ENCODE results near the gene ZC3H12D.

DNA sequence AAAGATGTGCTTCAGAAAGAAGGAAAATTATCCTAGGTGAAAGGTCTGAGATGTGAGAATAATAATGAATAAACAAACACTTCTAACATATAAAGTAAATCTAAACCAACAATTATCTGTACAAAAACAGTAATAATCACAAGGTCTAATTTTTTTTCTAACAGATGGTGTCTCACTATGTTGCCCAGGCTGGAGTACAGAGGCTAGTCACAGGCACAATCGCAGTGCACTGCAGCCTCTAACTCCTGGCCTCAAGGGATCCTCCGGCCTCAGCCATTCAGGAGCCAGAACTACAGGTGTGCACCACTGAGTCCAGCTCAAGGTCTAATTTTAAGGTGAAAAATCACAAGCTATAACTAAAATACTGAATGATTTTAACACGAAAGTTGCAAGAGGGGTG, 17.0 kb upstream of the ZC3H12D start:
- TF ChIP-seq, protein P1, sequence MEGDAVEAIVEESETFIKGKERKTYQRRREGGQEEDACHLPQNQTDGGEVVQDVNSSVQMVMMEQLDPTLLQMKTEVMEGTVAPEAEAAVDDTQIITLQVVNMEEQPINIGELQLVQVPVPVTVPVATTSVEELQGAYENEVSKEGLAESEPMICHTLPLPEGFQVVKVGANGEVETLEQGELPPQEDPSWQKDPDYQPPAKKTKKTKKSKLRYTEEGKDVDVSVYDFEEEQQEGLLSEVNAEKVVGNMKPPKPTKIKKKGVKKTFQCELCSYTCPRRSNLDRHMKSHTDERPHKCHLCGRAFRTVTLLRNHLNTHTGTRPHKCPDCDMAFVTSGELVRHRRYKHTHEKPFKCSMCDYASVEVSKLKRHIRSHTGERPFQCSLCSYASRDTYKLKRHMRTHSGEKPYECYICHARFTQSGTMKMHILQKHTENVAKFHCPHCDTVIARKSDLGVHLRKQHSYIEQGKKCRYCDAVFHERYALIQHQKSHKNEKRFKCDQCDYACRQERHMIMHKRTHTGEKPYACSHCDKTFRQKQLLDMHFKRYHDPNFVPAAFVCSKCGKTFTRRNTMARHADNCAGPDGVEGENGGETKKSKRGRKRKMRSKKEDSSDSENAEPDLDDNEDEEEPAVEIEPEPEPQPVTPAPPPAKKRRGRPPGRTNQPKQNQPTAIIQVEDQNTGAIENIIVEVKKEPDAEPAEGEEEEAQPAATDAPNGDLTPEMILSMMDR (IDR thresholded peaks at IDR 0.05; ENCODE audit: control extremely low read depth in 1 of 3, insufficient read depth in 1 of 3, low read depth in 1 of 3, low read length in 3 of 3) = no peak
- TF ChIP-seq, protein P2, sequence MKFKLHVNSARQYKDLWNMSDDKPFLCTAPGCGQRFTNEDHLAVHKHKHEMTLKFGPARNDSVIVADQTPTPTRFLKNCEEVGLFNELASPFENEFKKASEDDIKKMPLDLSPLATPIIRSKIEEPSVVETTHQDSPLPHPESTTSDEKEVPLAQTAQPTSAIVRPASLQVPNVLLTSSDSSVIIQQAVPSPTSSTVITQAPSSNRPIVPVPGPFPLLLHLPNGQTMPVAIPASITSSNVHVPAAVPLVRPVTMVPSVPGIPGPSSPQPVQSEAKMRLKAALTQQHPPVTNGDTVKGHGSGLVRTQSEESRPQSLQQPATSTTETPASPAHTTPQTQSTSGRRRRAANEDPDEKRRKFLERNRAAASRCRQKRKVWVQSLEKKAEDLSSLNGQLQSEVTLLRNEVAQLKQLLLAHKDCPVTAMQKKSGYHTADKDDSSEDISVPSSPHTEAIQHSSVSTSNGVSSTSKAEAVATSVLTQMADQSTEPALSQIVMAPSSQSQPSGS (IDR thresholded peaks at IDR 0.05; ENCODE audit: low read length) = no peak
- TF ChIP-seq POLR2A (IDR thresholded peaks at IDR 0.05; ENCODE audit: control extremely low read depth in 1 of 2, low read depth in 2 of 2, low read length in 2 of 2) (no peak), POLR2AphosphoS5 (IDR thresholded peaks at IDR 0.05; ENCODE audit: low read depth, low read length) (no peak), ZNF274 (IDR thresholded peaks at IDR 0.05; ENCODE audit: borderline replicate concordance, extremely low read depth, low read length) (no peak), CEBPB (IDR thresholded peaks at IDR 0.05; ENCODE audit: low read depth, low read length) (no peak), TAF7 (optimal IDR thresholded peaks at IDR 0.05; ENCODE audit: borderline replicate concordance, low read depth, low read length) (no peak), TAF1 (IDR thresholded peaks at IDR 0.05; ENCODE audit: low read depth, low read length) (no peak), GABPA (IDR thresholded peaks at IDR 0.05; ENCODE audit: borderline replicate concordance, insufficient read depth, low read length) (no peak), EZH2 (IDR thresholded peaks at IDR 0.05; ENCODE audit: low read depth, low read length, severe bottlenecking) (no peak), YY1 (IDR thresholded peaks at IDR 0.05; ENCODE audit: low read depth, low read length) (no peak), HDAC6 (IDR thresholded peaks at IDR 0.05; ENCODE audit: low read depth, low read length) (no peak)
- TF ChIP-seq, protein P3, sequence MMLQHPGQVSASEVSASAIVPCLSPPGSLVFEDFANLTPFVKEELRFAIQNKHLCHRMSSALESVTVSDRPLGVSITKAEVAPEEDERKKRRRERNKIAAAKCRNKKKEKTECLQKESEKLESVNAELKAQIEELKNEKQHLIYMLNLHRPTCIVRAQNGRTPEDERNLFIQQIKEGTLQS (IDR thresholded peaks at IDR 0.05; ENCODE audit: insufficient read depth, low read depth, low read length) = no peak
